SU-DHL-6 (cell line): Measurements from ENCODE around the gene CCND1.

Experiments
- H2AFZ ChIP-seq: fragments of 200-600 bp; sonication (generic); 2 replicates; pipeline ENCODE4 v1.6.1; 2014; ENCODE audit warnings: low read depth, mild to moderate bottlenecking, moderate library complexity, mixed read lengths, antibody characterized with exemption, low read length; ENCODE audit not compliant: severe bottlenecking
- H3F3A ChIP-seq: fragments of 200-600 bp; shearing (Covaris generic); 2 replicates; pipeline ENCODE4 v1.6.0; 2016; ENCODE audit warnings: antibody characterized with exemption, mild to moderate bottlenecking; ENCODE audit not compliant: insufficient read depth
- H3K27ac ChIP-seq: fragments of 200-600 bp; sonication (generic); 2 replicates; pipeline ENCODE4 v1.5.1; 2016; ENCODE audit warnings: low read depth, mild to moderate bottlenecking, low read length, moderate library complexity, mixed read lengths
- H3K27me3 ChIP-seq: fragments of 200-600 bp; sonication (generic), shearing (Covaris generic); 2 replicates; pipeline ENCODE4 v1.6.0; 2014; ENCODE audit warnings: mild to moderate bottlenecking, low read length
- H3K36me3 ChIP-seq: fragments of 200-600 bp; sonication (generic); 2 replicates; pipeline ENCODE4 v1.6.1; 2014; ENCODE audit warnings: mild to moderate bottlenecking, low read length, mixed read lengths
- H3K4me2 ChIP-seq: fragments of 300-600, 200-600 bp; shearing (Covaris generic), sonication (generic); 2 replicates; pipeline ENCODE4 v1.6.0; 2014; ENCODE audit warnings: low read length, low read depth, mild to moderate bottlenecking; ENCODE audit not compliant: poor library complexity, severe bottlenecking
- H3K4me3 ChIP-seq: fragments of 200-600 bp; sonication (generic); 2 replicates; pipeline ENCODE4 v1.5.1; 2014; ENCODE audit warnings: antibody characterized with exemption, low read length, mild to moderate bottlenecking, mixed read lengths; ENCODE audit not compliant: insufficient read depth, poor library complexity, severe bottlenecking
- H3K79me2 ChIP-seq: fragments of 200-600 bp; sonication (generic); 2 replicates; pipeline ENCODE4 v1.6.1; 2014; ENCODE audit warnings: mild to moderate bottlenecking, low read length, moderate library complexity; ENCODE audit not compliant: insufficient read depth
- H3K9ac ChIP-seq: fragments of 200-600 bp; sonication (generic); 2 replicates; pipeline ENCODE4 v1.7.0; 2014; ENCODE audit warnings: mild to moderate bottlenecking, low read length
- H3K9me2 ChIP-seq: fragments of 200-600 bp; sonication (generic); replicated peaks from 2 replicates; pipeline ENCODE4 v1.6.1; 2014; ENCODE audit warnings: low read length; ENCODE audit not compliant: insufficient read depth
- H3K9me3 ChIP-seq: fragments of 200-600 bp; sonication (generic); 2 replicates; pipeline ENCODE4 v1.6.1; 2014; ENCODE audit warnings: low read length, mixed read lengths; ENCODE audit not compliant: insufficient read depth
- H4K20me1 ChIP-seq: fragments of 200-600 bp; sonication (generic); 2 replicates; pipeline ENCODE4 v1.6.1; 2014; ENCODE audit warnings: low read depth, mild to moderate bottlenecking, antibody characterized with exemption, low read length, moderate library complexity, mixed read lengths
- EZH2phosphoT487 ChIP-seq: fragments of 200-600 bp; sonication (generic), shearing (Covaris generic); conservative IDR thresholded peaks from 2 replicates; pipeline ENCODE4 v1.6.1; 2018; ENCODE audit warnings: mild to moderate bottlenecking, antibody characterized with exemption, low read length, moderate library complexity, mixed read lengths
- TF ChIP-seq, protein P1 (sequence below): fragments of 200-600 bp; sonication (generic); IDR thresholded peaks from one replicate; pipeline ENCODE4 v1.5.1; 2017; ENCODE audit warnings: antibody characterized with exemption, mild to moderate bottlenecking, low read length, moderate library complexity; ENCODE audit not compliant: insufficient read depth, poor library complexity, severe bottlenecking

CCND1 gene

DNA sequence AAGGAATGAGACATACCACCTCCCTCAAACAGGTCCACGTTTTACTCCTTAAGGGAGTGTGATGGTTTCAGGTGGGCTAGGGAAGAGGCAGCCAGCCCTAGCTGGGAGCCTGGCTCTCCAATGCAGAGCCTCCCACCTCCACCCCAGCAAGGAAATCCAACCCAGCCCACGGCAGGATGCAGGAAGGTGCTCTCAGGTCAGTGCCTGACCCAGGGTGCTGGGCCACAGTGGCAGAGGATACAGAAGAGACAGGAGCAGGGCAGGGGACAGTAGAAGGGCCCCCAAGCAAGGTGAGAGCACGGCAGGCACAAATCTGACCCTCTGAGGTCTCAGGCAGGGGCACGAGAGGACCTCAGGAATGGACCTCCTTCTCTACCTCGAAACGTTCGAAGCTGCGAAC is 26.9 kb upstream of the CCND1 start:
- Histone ChIP-seq H3K9me3 (no peaks in the 10 kb centered on the region), H3K36me3 (no peaks in the 10 kb centered on the region), H3K9me2 (no peaks in the 10 kb centered on the region), H4K20me1 (no peaks in the 10 kb centered on the region), H2AFZ (no peak overlapping the region), H3F3A (no peaks in the 10 kb centered on the region), H3K4me3 (no peak overlapping the region), H3K27me3 (no peaks in the 10 kb centered on the region), H3K79me2 (no peaks in the 10 kb centered on the region), H3K9ac (no peak overlapping the region), H3K4me2 (no peak overlapping the region), H3K27ac (no peak overlapping the region)
- TF ChIP-seq, protein P1, sequence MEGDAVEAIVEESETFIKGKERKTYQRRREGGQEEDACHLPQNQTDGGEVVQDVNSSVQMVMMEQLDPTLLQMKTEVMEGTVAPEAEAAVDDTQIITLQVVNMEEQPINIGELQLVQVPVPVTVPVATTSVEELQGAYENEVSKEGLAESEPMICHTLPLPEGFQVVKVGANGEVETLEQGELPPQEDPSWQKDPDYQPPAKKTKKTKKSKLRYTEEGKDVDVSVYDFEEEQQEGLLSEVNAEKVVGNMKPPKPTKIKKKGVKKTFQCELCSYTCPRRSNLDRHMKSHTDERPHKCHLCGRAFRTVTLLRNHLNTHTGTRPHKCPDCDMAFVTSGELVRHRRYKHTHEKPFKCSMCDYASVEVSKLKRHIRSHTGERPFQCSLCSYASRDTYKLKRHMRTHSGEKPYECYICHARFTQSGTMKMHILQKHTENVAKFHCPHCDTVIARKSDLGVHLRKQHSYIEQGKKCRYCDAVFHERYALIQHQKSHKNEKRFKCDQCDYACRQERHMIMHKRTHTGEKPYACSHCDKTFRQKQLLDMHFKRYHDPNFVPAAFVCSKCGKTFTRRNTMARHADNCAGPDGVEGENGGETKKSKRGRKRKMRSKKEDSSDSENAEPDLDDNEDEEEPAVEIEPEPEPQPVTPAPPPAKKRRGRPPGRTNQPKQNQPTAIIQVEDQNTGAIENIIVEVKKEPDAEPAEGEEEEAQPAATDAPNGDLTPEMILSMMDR, result no peak
- no peak for TF ChIP-seq EZH2phosphoT487

DNA sequence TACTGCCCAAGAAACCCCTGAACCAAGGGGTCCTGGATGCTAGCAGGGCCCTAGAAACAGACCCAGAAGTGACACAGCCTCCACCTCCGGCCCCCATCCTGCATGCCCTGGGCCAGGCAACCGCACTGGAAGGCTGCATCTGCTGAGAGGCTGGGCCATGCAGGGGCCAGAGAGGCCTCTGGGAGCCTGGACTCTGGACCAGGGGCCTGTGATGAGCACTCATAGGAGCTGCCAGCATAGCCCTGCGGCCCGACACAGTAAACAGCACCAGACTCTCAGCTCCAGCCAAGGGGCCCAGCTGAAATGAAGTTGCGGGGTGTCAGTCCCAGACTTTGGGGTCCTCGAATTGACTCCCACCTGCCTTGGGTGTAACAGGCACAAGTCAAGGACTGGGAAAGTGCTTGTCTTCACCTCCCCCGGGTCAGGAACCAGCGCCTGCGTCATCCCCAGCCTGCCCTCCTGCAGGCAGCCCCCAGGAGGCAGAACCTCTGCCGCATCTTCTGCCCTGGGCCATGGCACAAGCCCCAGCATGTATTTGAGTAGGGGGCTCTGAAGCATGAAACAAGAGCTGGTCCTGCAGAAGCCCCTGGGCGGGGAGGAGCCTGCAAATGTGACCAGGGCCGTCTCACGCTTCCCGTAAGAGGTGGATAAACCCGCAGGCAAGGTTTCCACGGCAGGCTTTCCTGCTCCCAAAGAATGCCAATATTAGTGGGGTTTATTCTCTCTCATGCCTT is 25.2 kb upstream of the CCND1 start:
- no peak overlapping the region for H3K4me3 ChIP-seq
- H3K27ac ChIP-seq, result no peak overlapping the region
- TF ChIP-seq, protein P1, result no peak
- no peak for TF ChIP-seq EZH2phosphoT487

DNA sequence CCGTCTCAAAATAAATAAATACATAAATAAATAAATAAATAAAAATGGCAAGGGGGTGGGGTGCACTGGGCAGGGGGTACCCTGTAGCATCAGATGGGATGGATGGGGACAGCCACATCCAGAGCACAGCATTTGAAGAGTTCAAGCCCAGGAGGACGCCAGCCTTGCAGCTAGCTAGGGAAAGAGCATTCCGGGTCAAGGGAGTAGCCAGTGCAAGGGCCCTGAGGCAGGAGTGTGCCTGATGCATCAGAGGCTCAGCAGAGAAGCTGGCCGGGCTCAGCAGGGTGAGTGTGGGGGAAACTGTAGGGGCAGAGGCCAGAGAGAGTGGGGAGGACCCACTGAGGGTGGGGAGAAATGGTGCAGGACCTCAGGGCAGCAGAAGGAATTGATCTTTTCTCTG is 23.7 kb upstream of the CCND1 start:
- Histone ChIP-seq H3K9me2 (no peaks in the 10 kb centered on the region), H3K9me3 (no peaks in the 10 kb centered on the region), H2AFZ (no peak overlapping the region), H3K79me2 (no peaks in the 10 kb centered on the region), H3K9ac (no peak overlapping the region), H4K20me1 (no peaks in the 10 kb centered on the region), H3K4me3 (no peak overlapping the region), H3K4me2 (no peak overlapping the region), H3K27ac (no peak overlapping the region), H3K27me3 (no peaks in the 10 kb centered on the region), H3K36me3 (no peaks in the 10 kb centered on the region), H3F3A (no peaks in the 10 kb centered on the region)
- TF ChIP-seq, protein P1, result no peak
- no peak for TF ChIP-seq EZH2phosphoT487

More for the DNA sequence above, 25.2 kb upstream of the CCND1 start:
- Histone ChIP-seq H3K9me2 (no peaks in the 10 kb centered on the region), H3K36me3 (no peaks in the 10 kb centered on the region), H3K9me3 (no peaks in the 10 kb centered on the region), H3F3A (no peaks in the 10 kb centered on the region), H3K4me2 (no peak overlapping the region), H2AFZ (no peak overlapping the region), H4K20me1 (no peaks in the 10 kb centered on the region), H3K79me2 (no peaks in the 10 kb centered on the region), H3K27me3 (no peaks in the 10 kb centered on the region), H3K9ac (no peak overlapping the region)
